Fibroblast of the conjunctiva (primary cell): Measurements from ENCODE around the gene OR52E6.

Experiments
- DNase-seq: peaks from one replicate; pipeline ENCODE4 v3.0.0-alpha.2; 2010; ENCODE audit warnings: low read depth

Gene OR52E6

GRCh38 chr11:5841797-5842196 is at the start of gene OR52E6:
OR52E6 (minus strand) TSS chr11:5841897; CDS start chr11:5841897, 0 bp downstream.
- no peak for DNase-seq

- no peak for DNase-seq
These were observed 49.6 kb upstream of the OR52E6 start for GRCh38 chr11:5891216-5891800.

GRCh38 chr11:5887661-5888060 is 46.0 kb upstream of the OR52E6 start:
- no peak for DNase-seq

- DNase-seq: no peak
These were observed 45.5 kb upstream of the OR52E6 start for GRCh38 chr11:5887172-5887571.

- no peak for DNase-seq
These were observed 40.1 kb upstream of the OR52E6 start for GRCh38 chr11:5881756-5882155.

GRCh38 chr11:5880329-5880728 is 38.6 kb upstream of the OR52E6 start, which contains the start of gene OR52E4:
OR52E4 (plus strand) TSS chr11:5880629; CDS start chr11:5884293, 3,664 bp downstream.
- DNase-seq: no peak

GRCh38 chr11:5878564-5878963 is 36.9 kb upstream of the OR52E6 start:
- no peak for DNase-seq

GRCh38 chr11:5865826-5866225 is 24.1 kb upstream of the OR52E6 start:
- no peak for DNase-seq

- DNase-seq: no peak
These were observed 15.9 kb upstream of the OR52E6 start, which contains the start of gene OR52E8 for GRCh38 chr11:5857590-5857989. OR52E8 (minus strand) TSS chr11:5857690; CDS start chr11:5857690, 0 bp downstream.

GRCh38 chr11:5851002-5851401 is 9.3 kb upstream of the OR52E6 start:
- no peak for DNase-seq

GRCh38 chr11:5847711-5848110 is 6.0 kb upstream of the OR52E6 start:
- DNase-seq: no peak

- DNase-seq: no peak
These were observed 5.0 kb upstream of the OR52E6 start for GRCh38 chr11:5846701-5847100.

GRCh38 chr11:5837695-5838094 is 4.0 kb downstream of the OR52E6 start:
- DNase-seq: no peak

GRCh38 chr11:5833446-5833845 is 8.3 kb downstream of the OR52E6 start:
- no peak for DNase-seq

- DNase-seq: no peak
These were observed 10.4 kb downstream of the OR52E6 start for GRCh38 chr11:5831196-5831829.

GRCh38 chr11:5818245-5818886 is 23.3 kb downstream of the OR52E6 start:
- no peak for DNase-seq

GRCh38 chr11:5815534-5815933 is 26.2 kb downstream of the OR52E6 start:
- DNase-seq: no peak

- DNase-seq: no peak
These were observed 31.5 kb downstream of the OR52E6 start for GRCh38 chr11:5809905-5810795.

- no peak for DNase-seq
These were observed 32.6 kb downstream of the OR52E6 start for GRCh38 chr11:5809122-5809519.

GRCh38 chr11:5808500-5809121 is 33.1 kb downstream of the OR52E6 start, which contains the start of gene OR52N2:
OR52N2 (plus strand) TSS chr11:5808924; CDS start chr11:5820336, 11,412 bp downstream.
- peak; percentile 47 for DNase-seq

GRCh38 chr11:5807580-5807979 is 34.1 kb downstream of the OR52E6 start:
- DNase-seq: no peak

- DNase-seq: no peak
These were observed 37.7 kb downstream of the OR52E6 start for GRCh38 chr11:5803982-5804381.
